ENCODE measurements around the gene TAOK2. TPM values are rescaled to one million over a fixed set of nuclear protein-coding genes. Genes with fewer than 3 reads are reported as not detected.

TAOK2 gene
- total RNA-seq, 1 experiment from 2014 or later = 39.9 TPM

DNA sequence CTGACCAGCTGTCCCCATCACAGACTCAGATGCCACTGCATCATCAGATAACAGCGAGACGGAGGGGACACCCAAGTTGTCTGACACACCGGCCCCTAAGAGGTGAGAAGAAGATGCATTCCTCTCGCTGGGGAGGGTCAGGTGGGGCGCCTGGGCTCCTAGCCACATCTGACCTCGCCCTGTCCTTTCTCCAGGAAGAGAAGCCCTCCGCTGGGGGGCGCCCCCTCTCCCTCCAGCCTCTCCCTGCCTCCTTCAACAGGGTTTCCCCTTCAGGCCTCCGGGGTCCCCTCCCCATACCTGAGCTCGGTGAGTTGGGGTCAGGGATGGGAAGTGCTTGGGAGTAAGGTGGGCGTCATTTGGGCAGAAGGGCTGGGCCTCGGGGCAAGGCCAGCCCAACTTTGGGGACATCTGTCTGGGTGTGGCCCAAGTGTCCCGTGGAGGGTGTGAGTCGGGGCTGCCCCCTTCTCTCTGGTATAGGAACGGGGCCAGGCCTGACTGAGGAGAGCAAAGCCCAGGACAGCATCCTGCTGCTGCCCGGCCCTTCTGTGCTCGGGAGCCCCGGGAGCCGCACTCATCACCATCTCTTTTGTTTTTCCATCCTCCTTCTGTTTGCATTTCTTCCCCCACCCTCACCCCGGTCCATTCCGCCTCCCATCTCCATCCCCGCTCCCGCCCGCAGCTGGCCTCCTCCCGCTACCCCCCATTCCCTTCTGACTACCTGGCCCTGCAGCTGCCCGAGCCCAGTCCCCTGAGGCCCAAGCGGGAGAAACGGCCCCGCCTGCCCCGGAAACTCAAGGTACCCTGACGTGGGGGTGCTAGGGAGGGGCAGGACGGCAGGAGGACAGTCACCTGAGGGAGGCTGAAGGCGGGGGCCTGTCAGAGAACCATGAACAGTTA, 27.3 kb downstream of the TAOK2 start:
- H3K27me3 ChIP-seq (ENCODE audit: control insufficient read depth, insufficient read depth, low read length) = no peaks in the 10 kb centered on the region
- DNase-seq = peak; percentile 91
- H3K36me3 ChIP-seq (replicated peaks; ENCODE audit: control insufficient read depth, insufficient read depth, low read length) = peaks cover 2% of the 10 kb centered on the region
- no peak overlapping the region for H3K4me3 ChIP-seq (ENCODE audit: insufficient read depth, low read depth, low read length)

DNA sequence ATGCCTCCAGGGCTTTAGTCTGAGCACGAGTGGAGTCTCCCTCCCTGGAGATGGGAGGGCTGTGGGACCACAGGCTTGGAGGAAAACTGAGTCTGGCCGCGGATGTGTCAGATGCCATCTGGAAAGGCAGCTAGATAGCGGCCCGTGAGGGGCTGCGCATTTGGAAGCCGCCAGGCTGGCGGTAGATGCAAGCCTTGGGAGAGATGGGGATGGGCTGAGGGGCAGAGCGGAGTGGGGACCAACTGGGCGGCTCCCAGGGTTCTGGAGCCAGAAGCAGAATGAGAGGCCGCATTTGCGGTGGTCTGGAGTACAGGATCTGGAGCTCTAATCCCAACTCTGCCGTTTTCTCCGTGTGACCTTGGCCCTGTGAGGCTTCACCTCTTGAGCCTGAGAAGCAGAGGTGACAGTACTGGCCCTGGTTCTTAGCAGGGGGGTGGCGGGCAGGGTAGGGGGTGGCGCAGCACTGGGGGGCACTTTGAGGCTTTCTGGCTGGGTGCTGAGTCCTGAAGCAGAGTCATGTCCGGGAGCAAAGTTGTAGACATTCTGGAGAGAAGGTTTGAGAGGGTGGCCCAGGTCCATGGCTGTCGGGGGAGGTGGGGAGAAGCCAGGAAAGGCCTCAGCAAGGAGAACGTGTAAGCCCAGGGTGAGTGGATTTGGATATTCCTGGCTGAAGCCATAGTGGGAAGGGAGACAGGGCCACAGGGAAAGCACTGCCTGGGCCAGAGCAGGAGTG, 29.1 kb downstream of the TAOK2 start:
- DNase-seq = no peak
- Histone ChIP-seq H3K27me3 (ENCODE audit: control insufficient read depth, insufficient read depth, low read length) (no peaks in the 10 kb centered on the region), H3K36me3 (replicated peaks; ENCODE audit: control insufficient read depth, insufficient read depth, low read length) (peaks cover 2% of the 10 kb centered on the region), H3K4me3 (ENCODE audit: insufficient read depth, low read depth, low read length) (no peak overlapping the region)

DNA sequence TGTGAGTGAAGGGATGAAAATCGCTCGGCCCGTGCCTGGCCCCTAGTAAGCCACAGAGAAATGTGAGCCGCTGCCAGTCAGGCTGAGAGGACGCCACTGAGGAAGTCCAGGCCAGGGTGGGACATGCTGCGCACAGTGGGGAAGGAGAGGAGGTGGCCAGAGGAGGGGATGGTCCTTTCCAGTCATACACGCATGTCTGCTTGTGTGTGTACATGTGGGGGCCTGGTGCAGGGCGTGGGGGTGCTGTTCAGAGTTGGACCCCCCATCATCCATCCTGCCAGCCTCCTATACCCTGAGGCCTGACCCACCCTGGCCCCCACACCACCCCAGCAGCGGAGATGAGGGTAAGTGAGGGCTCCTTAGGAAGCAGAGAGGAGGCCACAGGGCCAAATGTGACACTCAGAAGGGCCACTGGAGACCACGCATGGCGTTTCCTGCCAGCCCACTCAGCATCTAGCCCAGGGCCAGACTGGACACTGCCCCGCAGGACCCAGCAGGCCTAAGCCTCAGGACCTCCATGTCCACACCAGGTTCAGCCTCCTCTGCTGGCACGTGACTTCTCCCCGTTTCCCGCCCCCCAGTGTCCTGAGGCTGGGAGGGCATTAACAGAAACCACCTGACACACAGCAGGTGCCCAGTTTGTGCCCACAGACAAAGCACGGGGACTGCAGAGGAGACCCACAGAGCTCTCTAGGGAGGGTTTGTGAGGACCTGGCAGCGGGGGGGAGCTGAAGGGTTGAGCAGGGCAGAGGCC, 30.2 kb downstream of the TAOK2 start:
- DNase-seq = no peak
- Histone ChIP-seq H3K27me3 (ENCODE audit: control insufficient read depth, insufficient read depth, low read length) (no peaks in the 10 kb centered on the region; the same call in 1 of the 2 replicates), H3K4me3 (ENCODE audit: insufficient read depth, low read depth, low read length) (no peak overlapping the region), H3K36me3 (replicated peaks; ENCODE audit: control insufficient read depth, insufficient read depth, low read length) (peaks cover 2% of the 10 kb centered on the region)

DNA sequence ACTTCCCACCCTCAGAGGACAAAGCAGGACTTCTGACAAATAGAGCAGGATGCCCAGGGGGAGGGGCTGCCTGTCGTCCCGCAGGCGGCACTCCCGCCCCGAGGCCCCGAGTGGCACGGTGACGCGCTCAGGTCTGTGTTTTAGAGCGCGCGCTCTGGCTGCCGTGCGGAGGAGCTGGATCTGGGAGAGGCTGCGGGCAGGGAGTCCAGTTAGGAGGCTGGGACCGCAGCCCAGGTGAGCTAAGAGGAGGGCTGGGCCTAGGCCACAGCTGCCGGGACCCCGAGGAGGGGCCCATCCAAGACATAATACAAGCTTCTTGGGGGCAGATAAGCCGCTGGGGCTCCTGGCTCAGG, 30.7 kb downstream of the TAOK2 start:
- DNase-seq = peak; percentile 71
- Histone ChIP-seq H3K36me3 (replicated peaks; ENCODE audit: control insufficient read depth, insufficient read depth, low read length) (peaks cover 2% of the 10 kb centered on the region), H3K27me3 (ENCODE audit: control insufficient read depth, insufficient read depth, low read length) (peaks cover 2% of the 10 kb centered on the region), H3K4me3 (ENCODE audit: insufficient read depth, low read depth, low read length) (no peak overlapping the region)

DNA sequence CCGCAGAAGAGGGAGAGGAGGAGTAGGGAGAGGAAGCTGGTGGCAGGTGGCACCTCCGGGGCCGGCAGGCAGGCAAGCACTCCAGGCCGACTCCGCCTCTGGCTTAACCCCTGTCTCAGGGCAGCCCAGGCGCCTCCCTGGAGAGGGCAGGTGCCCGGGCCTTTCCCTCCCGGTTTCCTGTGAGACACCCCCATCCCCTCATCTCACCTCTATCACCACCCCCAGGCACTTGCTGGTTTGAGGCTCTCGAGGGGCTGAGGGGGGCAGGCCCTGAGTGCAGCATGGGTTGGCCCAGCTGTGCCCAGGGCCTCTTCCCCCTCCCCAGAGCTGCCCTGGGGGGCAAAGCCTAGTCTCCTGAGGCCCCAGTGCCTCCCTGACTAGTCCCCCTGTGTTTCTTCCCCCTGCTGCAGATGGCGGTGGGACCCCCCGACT, 31.2 kb downstream of the TAOK2 start:
- DNase-seq = peak; percentile 80
- Histone ChIP-seq H3K4me3 (ENCODE audit: insufficient read depth, low read depth, low read length) (no peak overlapping the region), H3K27me3 (ENCODE audit: control insufficient read depth, insufficient read depth, low read length) (peaks cover 6% of the 10 kb centered on the region), H3K36me3 (replicated peaks; ENCODE audit: control insufficient read depth, insufficient read depth, low read length) (peaks cover 2% of the 10 kb centered on the region)

DNA sequence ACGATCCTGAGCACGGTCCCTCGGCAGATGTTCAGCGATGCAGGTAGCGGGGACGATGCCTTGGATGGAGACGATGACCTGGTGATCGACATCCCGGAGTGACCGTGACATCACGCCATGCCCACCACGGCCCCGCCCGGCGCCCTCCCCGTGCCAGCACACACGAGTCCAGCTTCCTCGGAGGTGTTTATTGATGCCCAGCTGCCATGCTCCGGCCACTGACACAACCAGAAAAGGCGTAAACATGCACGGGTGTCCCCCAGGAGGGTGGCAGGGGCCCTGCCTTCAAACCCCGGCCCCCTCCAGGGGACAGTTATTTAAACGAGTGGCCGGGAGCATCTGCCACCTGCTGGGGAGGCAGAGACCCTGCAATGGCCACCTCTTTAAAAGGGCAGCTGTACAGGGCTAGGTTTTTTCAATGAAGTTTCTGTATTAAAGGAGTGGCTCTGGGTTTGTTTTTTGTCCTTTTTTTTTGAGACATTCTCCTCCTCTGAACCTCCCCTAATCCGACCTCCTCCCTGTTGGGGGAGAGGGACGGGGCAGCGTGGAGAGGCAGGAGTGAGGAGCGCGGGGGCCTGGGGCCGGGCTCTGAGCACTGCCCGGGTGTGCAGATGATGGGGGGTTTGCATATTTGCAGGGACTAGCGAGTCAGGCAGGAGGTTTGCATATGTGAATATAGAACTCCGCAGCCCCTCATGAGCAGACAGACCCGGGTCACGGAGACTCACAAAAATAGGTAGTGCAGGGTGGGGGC, 31.9 kb downstream of the TAOK2 start:
- Histone ChIP-seq H3K27me3 (ENCODE audit: control insufficient read depth, insufficient read depth, low read length) (peaks cover 13% of the 10 kb centered on the region), H3K36me3 (replicated peaks; ENCODE audit: control insufficient read depth, insufficient read depth, low read length) (peaks cover 2% of the 10 kb centered on the region), H3K4me3 (ENCODE audit: insufficient read depth, low read depth, low read length) (no peak overlapping the region)
- peak; percentile 94 for DNase-seq

DNA sequence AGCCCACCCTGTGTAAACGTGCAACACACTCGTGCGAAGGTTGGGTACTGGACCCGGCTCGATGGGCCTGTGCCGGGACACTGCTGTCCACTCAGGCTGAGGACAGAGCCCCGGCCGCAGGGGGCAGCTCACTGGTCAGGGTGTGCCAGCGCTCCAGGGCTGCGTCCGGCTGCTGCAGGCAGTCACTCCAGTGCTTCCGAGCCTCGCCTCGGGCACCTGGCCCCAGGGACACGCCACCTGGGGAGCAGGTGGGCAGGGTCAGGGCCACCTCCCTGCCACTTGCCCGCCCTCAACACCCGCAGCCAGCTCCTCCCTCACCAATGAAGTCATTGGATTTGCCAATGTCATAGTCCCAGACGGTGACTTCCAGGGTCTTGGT, 32.4 kb downstream of the TAOK2 start:
- no peak overlapping the region for H3K4me3 ChIP-seq (ENCODE audit: insufficient read depth, low read depth, low read length)
- peaks cover 2% of the 10 kb centered on the region for H3K36me3 ChIP-seq (replicated peaks; ENCODE audit: control insufficient read depth, insufficient read depth, low read length)
- peaks cover 18% of the 10 kb centered on the region for H3K27me3 ChIP-seq (ENCODE audit: control insufficient read depth, insufficient read depth, low read length)
- peak; percentile 62 for DNase-seq

DNA sequence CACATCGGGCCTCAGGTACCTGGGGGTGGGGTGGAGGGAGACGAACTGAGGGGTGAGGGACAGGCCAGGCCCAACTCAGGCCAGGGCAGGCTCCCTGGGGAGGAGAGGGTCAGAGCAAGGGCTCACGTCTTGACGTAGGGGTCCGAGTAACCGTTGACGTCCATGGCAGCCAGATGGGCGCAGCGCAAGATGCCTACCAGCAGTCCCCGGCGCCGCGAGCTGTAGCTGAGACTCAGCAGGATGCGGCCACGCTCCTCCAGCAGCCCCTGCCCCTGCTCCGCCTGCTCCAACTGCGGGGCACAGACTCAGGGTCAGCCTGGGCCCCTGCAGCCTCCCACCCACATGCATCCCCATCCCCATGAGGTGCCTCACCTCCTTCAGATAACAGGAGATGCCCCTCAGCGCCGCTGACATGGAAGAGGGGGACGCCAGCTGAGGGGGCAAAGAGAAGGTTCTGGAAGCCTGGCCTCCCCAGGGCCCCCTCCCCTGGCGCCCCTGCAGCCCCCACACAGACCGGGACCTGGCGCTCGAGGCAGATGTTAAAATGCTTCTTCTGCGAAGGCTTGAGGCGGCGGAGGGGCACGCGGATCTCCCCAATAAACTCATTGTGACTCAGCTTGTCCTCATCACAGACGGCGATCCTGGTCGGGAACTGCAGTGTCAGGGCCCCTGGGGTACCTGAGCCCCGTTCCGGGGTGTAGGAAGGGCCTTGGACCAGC, 33.1 kb downstream of the TAOK2 start:
- H3K4me3 ChIP-seq (ENCODE audit: insufficient read depth, low read depth, low read length) = no peak overlapping the region
- peaks cover 24% of the 10 kb centered on the region for H3K27me3 ChIP-seq (ENCODE audit: control insufficient read depth, insufficient read depth, low read length)
- no peak for DNase-seq
- peaks cover 2% of the 10 kb centered on the region for H3K36me3 ChIP-seq (replicated peaks; ENCODE audit: control insufficient read depth, insufficient read depth, low read length)

DNA sequence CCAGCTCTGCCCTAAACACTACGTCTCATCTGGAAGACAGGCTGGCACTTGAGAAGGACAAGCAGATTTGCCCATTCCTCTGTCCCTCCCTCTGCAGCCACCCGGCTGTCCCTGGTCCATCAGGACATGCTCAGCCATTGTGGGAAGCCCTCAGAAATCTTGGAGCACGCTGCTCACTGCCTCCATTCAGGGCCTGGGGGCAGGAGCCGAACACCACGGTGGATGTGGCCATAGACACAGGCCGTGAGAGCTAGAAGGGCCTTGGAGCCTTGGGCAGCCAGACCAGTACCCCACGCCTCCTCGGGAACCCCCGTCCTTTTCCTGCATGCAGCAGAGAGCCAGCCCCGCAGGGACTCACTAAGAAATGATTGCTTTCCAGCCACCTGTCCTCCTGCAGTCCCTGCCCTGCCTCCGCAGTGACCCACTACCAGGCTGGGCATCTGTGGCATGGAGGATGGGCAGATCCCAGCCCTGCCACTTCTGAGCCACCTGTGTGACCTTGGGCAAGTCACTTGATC, 33.8 kb downstream of the TAOK2 start:
- no peak for DNase-seq
- H3K36me3 ChIP-seq (replicated peaks; ENCODE audit: control insufficient read depth, insufficient read depth, low read length) = peaks cover 2% of the 10 kb centered on the region

DNA sequence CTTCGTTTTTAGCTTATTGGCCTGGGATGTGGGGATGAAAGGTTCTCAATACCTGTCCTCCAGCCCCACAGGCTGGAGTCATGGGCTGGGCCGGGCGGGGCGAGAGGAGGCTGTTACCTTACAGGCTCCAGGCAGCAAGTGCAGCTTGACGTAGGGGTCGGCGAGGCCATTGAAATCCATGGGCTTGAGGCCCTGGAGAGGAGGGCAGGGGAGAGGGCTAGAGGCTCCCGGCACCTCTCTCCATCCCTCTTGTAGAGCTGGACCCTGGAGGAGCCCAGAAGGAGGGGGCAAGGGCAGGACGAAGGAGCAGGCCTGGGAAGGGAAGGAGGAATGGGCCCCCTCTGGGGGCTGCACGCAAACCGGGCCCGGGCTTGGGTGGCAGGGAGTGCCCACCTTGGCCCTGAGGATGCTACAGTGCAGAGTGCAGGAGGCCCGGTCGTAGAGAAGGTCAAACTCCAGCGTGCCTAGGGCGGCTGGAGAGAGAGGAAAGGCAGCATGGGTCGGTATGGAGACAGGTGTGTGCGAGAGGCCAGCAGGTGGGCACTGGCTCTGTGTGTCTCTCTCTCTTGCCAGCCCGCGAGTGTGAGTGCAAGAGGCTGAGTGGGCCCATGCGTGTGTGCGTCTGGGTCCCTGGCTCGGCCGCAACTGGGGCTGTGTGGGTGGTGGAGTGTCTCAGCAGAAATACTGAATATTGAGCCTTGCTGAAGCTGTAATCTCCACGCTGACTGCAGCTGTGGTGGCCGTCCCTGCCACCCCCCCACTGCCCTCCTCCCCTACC, 35.6 kb downstream of the TAOK2 start:
- peak; percentile 79 for DNase-seq
- no peak overlapping the region for H3K4me3 ChIP-seq (ENCODE audit: insufficient read depth, low read depth, low read length)
- peaks cover 34% of the 10 kb centered on the region for H3K27me3 ChIP-seq (ENCODE audit: control insufficient read depth, insufficient read depth, low read length)
- no peaks in the 10 kb centered on the region for H3K36me3 ChIP-seq (replicated peaks; ENCODE audit: control insufficient read depth, insufficient read depth, low read length)

More for the DNA sequence above, 33.8 kb downstream of the TAOK2 start:
- Histone ChIP-seq H3K4me3 (ENCODE audit: insufficient read depth, low read depth, low read length) (no peak overlapping the region), H3K27me3 (ENCODE audit: control insufficient read depth, insufficient read depth, low read length) (peaks cover 31% of the 10 kb centered on the region)

DNA sequence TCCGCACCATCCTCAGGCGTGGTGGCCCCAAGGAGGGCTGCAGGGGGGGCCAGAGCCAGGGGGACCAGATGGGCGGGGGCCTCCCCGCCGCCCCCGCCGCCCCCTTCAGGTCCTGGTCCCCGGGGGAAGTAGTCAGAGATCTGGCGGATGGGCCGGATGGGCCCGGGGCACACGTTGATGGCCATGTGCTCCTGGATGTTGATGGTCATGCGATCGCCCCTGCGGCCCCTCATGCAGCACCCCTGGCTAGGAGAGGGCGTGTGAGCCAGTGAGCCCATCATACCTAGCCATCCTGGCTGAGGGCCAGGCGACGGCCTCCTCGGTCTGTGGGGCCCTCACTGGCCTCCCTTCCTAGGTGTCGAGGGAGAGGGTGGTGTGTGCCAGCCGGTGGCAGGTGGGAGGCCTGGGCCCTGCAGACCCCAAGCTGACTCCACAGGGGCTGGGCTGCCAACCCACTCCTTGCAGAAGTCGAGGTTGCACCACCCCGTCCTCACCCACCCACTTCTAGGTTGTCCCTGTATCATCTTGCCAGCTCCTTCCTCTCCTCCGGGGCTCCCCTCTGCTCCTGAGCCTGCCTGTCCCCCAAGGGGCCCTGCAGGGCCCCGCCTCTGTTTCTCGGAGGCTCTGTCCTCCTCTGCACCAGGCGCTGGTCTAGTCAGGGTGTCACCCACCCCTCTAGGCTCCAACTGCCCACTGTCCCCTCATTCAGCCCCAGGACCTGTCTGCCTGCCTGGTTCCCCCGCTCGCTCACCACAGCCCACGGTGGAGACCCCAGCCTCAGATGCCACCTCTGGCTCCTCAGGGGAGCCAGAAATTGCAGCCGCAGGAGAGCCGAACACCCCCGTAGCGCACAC, 36.5 kb downstream of the TAOK2 start:
- peaks cover 34% of the 10 kb centered on the region for H3K27me3 ChIP-seq (ENCODE audit: control insufficient read depth, insufficient read depth, low read length)
- H3K4me3 ChIP-seq (ENCODE audit: insufficient read depth, low read depth, low read length) = peak overlapping the region; percentile 83
- H3K36me3 ChIP-seq (replicated peaks; ENCODE audit: control insufficient read depth, insufficient read depth, low read length) = no peaks in the 10 kb centered on the region
- peak; percentile 83 for DNase-seq

Measured in H7 (cell line).